OCI-LY1 (cell line): ENCODE measurements around the gene WDR70.
"Not testable (repeated sequence)": the region's sequence is repeated elsewhere in the genome, so short reads cannot be mapped to it uniquely, and the experiment has no call there.

Source experiments
- H2AFZ ChIP-seq: fragments of 200-600 bp; sonication (generic), shearing (Covaris generic); 2 replicates; pipeline ENCODE4 v1.6.0; 2014; ENCODE audit warnings: antibody characterized with exemption, mild to moderate bottlenecking, low read length
- H3F3A ChIP-seq: fragments of 200-600 bp; sonication (generic), shearing (Covaris generic); 2 replicates; pipeline ENCODE4 v1.6.0; 2014; ENCODE audit warnings: mild to moderate bottlenecking, antibody characterized with exemption, low read length, moderate library complexity; ENCODE audit not compliant: insufficient read depth
- H3K27ac ChIP-seq: fragments of 200-600 bp; sonication (generic); 2 replicates; pipeline ENCODE4 v1.5.1; 2014; ENCODE audit warnings: low read length, mixed run types, mild to moderate bottlenecking, low read depth; ENCODE audit not compliant: poor library complexity, severe bottlenecking
- H3K27me3 ChIP-seq: fragments of 200-600 bp; sonication (generic); 2 replicates; pipeline ENCODE4 v1.6.0; 2014; ENCODE audit warnings: antibody characterized with exemption, mild to moderate bottlenecking, low read length, moderate library complexity; ENCODE audit not compliant: insufficient read depth
- H3K36me3 ChIP-seq: fragments of 200-600 bp; sonication (generic); 2 replicates; pipeline ENCODE4 v1.6.1; 2014; ENCODE audit warnings: mild to moderate bottlenecking, antibody characterized with exemption, low read length, moderate library complexity, mixed read lengths; ENCODE audit not compliant: insufficient read depth
- H3K4me1 ChIP-seq: fragments of 200-600 bp; sonication (generic); 2 replicates; pipeline ENCODE4 v1.5.1; 2014; ENCODE audit warnings: mild to moderate bottlenecking, low read length, moderate library complexity; ENCODE audit not compliant: insufficient read depth, severe bottlenecking
- H3K4me2 ChIP-seq: fragments of 200-600 bp; sonication (generic), shearing (Covaris generic); 2 replicates; pipeline ENCODE4 v1.6.1; 2014; ENCODE audit warnings: low read length
- H3K4me3 ChIP-seq: fragments of 200-600 bp; sonication (generic); 2 replicates; pipeline ENCODE4 v1.5.1; 2014; ENCODE audit warnings: low read length, low read depth, mild to moderate bottlenecking, mixed read lengths; ENCODE audit not compliant: poor library complexity, severe bottlenecking
- H3K79me2 ChIP-seq: fragments of 200-600 bp; shearing (Covaris generic); 2 replicates; pipeline ENCODE4 v1.6.1; 2016; ENCODE audit warnings: mixed run types, low read length, mixed read lengths; ENCODE audit not compliant: insufficient read depth
- H3K9ac ChIP-seq: fragments of 200-600 bp; sonication (generic), shearing (Covaris generic); 2 replicates; pipeline ENCODE4 v1.6.1; 2014; ENCODE audit warnings: mild to moderate bottlenecking, low read length, mixed read lengths
- H3K9me2 ChIP-seq: fragments of 200-600 bp; sonication (generic), shearing (Covaris generic); 2 replicates; pipeline ENCODE4 v1.6.1; 2014; ENCODE audit warnings: low read depth, mild to moderate bottlenecking, low read length, mixed read lengths
- H3K9me3 ChIP-seq: fragments of 200-600 bp; shearing (Covaris generic); 2 replicates; pipeline ENCODE4 v1.6.1; 2014; ENCODE audit warnings: low read length, mixed read lengths
- H4K20me1 ChIP-seq: fragments of 200-600 bp; sonication (generic), shearing (Covaris generic); 2 replicates; pipeline ENCODE4 v1.6.0; 2016; ENCODE audit warnings: mild to moderate bottlenecking, low read length; ENCODE audit not compliant: insufficient read depth
- EZH2 ChIP-seq: fragments of 200-600 bp; sonication (generic), shearing (Covaris generic); IDR thresholded peaks from 2 replicates; pipeline ENCODE4 v1.8.0; 2017; ENCODE audit warnings: borderline replicate concordance, mixed run types, mild to moderate bottlenecking, antibody characterized with exemption, low read length, moderate library complexity, mixed read lengths
- TF ChIP-seq, protein P1 (sequence below): fragments of 200-600 bp; sonication (generic), shearing (Covaris generic); IDR thresholded peaks from 2 replicates; pipeline ENCODE4 v1.5.1; 2017; ENCODE audit warnings: mild to moderate bottlenecking, antibody characterized with exemption, low read length, moderate library complexity, mixed read lengths

WDR70 gene

DNA sequence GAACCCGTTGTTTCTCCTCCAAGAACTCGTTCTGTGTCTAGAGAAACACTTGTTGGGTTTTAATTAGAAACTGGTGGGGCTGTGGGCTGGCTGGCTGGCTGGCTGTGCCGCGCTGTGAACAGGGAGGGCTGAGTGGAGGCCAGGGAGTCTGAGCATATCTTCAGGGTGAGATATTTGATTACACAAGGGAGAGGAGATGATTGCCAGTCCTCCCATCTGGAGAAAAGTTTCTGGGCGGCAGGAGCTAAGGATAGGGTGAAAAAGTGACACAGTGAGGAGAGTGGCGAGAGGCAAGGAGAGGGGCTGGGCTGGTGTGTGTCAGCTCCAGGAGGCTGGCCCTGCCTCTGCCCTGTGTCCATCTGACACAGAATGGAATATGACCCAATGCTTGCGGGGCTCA, 397.7 kb downstream of the WDR70 start:
- Histone ChIP-seq H3K9ac (no peak overlapping the region), H3K9me2 (no peaks in the 10 kb centered on the region), H3K9me3 (peaks cover 10% of the 10 kb centered on the region), H3K4me3 (no peak overlapping the region), H3K79me2 (no peaks in the 10 kb centered on the region), H3K27me3 (no peaks in the 10 kb centered on the region), H4K20me1 (no peaks in the 10 kb centered on the region), H2AFZ (no peak overlapping the region), H3F3A (no peaks in the 10 kb centered on the region), H3K4me1 (no peaks in the 10 kb centered on the region), H3K36me3 (no peaks in the 10 kb centered on the region), H3K27ac (no peak overlapping the region), H3K4me2 (no peak overlapping the region)
- TF ChIP-seq, protein P1, sequence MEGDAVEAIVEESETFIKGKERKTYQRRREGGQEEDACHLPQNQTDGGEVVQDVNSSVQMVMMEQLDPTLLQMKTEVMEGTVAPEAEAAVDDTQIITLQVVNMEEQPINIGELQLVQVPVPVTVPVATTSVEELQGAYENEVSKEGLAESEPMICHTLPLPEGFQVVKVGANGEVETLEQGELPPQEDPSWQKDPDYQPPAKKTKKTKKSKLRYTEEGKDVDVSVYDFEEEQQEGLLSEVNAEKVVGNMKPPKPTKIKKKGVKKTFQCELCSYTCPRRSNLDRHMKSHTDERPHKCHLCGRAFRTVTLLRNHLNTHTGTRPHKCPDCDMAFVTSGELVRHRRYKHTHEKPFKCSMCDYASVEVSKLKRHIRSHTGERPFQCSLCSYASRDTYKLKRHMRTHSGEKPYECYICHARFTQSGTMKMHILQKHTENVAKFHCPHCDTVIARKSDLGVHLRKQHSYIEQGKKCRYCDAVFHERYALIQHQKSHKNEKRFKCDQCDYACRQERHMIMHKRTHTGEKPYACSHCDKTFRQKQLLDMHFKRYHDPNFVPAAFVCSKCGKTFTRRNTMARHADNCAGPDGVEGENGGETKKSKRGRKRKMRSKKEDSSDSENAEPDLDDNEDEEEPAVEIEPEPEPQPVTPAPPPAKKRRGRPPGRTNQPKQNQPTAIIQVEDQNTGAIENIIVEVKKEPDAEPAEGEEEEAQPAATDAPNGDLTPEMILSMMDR, result no peak
- no peak for TF ChIP-seq EZH2

DNA sequence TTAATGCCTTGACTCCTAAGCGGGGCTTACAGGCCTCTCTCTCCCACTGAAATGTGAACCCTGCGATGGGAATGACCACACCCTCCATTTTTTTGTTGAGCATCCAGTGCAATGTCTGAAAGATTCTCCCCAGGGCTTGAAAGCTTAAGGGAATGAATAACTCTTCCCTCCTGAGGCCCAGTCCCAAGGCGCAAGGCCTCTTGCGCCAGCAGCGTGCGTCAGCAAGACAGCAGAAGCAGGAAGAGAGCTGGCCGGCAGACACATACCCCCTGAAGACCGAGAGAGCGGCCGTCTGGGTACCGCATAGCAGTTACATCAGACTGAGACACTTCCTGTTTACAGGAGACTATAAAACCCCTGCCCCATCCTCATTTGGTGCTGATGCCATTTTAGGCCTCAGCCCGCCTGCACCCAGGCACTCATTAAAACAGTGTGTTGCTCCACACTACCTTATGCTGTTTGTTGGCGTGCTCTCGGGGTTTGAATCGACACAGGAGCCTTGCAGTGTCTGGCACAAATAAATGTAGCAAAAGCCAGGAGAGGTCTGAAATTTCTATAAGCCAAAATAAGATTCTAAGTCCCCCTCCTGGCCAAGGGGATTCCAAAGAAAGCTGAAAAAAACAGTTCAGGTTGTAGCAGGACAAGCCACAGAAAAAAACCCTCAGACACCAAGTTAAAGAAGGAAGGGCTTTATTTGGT, 398.5 kb downstream of the WDR70 start:
- H4K20me1 ChIP-seq, result no peaks in the 10 kb centered on the region
- H3K4me3 ChIP-seq, result no peak overlapping the region
- no peaks in the 10 kb centered on the region for H3K79me2 ChIP-seq
- H3K27ac ChIP-seq, result no peak overlapping the region
- H3K9ac ChIP-seq, result no peak overlapping the region
- no peak overlapping the region for H3K4me2 ChIP-seq
- peaks cover 10% of the 10 kb centered on the region for H3K9me3 ChIP-seq
- H2AFZ ChIP-seq, result no peak overlapping the region
- TF ChIP-seq, protein P1, result no peak
- no peak for TF ChIP-seq EZH2
- no peaks in the 10 kb centered on the region for H3K27me3 ChIP-seq
- no peaks in the 10 kb centered on the region for H3F3A ChIP-seq
- H3K9me2 ChIP-seq, result no peaks in the 10 kb centered on the region
- H3K36me3 ChIP-seq, result no peaks in the 10 kb centered on the region
- H3K4me1 ChIP-seq, result no peaks in the 10 kb centered on the region

- H3K27me3 ChIP-seq, H4K20me1 ChIP-seq, H2AFZ ChIP-seq, H3K27ac ChIP-seq, H3K9me2 ChIP-seq, H3K4me2 ChIP-seq, H3K9ac ChIP-seq, H3F3A ChIP-seq, H3K4me3 ChIP-seq, H3K36me3 ChIP-seq, H3K9me3 ChIP-seq, H3K4me1 ChIP-seq, H3K79me2 ChIP-seq: not testable (repeated sequence)
These were observed 402.3 kb downstream of the WDR70 start for GRCh38 chr5:37781409-37781808.

- Histone ChIP-seq H2AFZ (no peak overlapping the region), H3K9me2 (no peaks in the 10 kb centered on the region), H3K9me3 (no peaks in the 10 kb centered on the region), H4K20me1 (no peaks in the 10 kb centered on the region), H3K4me1 (no peaks in the 10 kb centered on the region), H3K36me3 (no peaks in the 10 kb centered on the region), H3K4me2 (no peak overlapping the region), H3K27ac (no peak overlapping the region), H3K79me2 (no peaks in the 10 kb centered on the region), H3K9ac (no peak overlapping the region), H3F3A (no peaks in the 10 kb centered on the region), H3K27me3 (no peaks in the 10 kb centered on the region), H3K4me3 (no peak overlapping the region)
- no peak for TF ChIP-seq EZH2
- TF ChIP-seq, protein P1, result no peak
These were observed 407.3 kb downstream of the WDR70 start for GRCh38 chr5:37786416-37786815.
